CD4-positive, alpha-beta T cell treated with Interleukin-6 at 100 ng/mL for 8 hours (primary cell): ENCODE results near the gene TSPAN11.

ENCODE experiments used
- DNase-seq: peaks from one replicate; pipeline ENCODE4 v3.0.0-alpha.2; 2020; ENCODE audit warnings: mixed read lengths, low spot score

Gene TSPAN11

GRCh38 chr12:30911207-30911606 is 15.3 kb upstream of the TSPAN11 start:
- DNase-seq, result no peak

GRCh38 chr12:30913323-30913722 is 13.2 kb upstream of the TSPAN11 start:
- DNase-seq, result no peak

GRCh38 chr12:30914986-30915591 is 11.5 kb upstream of the TSPAN11 start:
- no peak for DNase-seq

GRCh38 chr12:30923057-30923456 is 3.5 kb upstream of the TSPAN11 start:
- DNase-seq, result no peak

- no peak for DNase-seq
Observed at GRCh38 chr12:30925607-30926242, 823 bp upstream of the TSPAN11 start.

- DNase-seq, result no peak
Observed at GRCh38 chr12:30927222-30927611, 669 bp downstream of the TSPAN11 start.

- no peak for DNase-seq
Observed at GRCh38 chr12:30928356-30929244, 2.1 kb downstream of the TSPAN11 start.

GRCh38 chr12:30930238-30930637 is 3.7 kb downstream of the TSPAN11 start:
- DNase-seq, result no peak

- DNase-seq, result no peak
Observed at GRCh38 chr12:30930641-30931040, 4.1 kb downstream of the TSPAN11 start.

GRCh38 chr12:30932881-30933280 is 6.3 kb downstream of the TSPAN11 start:
- DNase-seq, result no peak

GRCh38 chr12:30934811-30935210 is 8.3 kb downstream of the TSPAN11 start:
- no peak for DNase-seq

- DNase-seq, result no peak
Observed at GRCh38 chr12:30936036-30936435, 9.5 kb downstream of the TSPAN11 start.

- no peak for DNase-seq
Observed at GRCh38 chr12:30939234-30939633, 12.7 kb downstream of the TSPAN11 start.

GRCh38 chr12:30942486-30942885 is 15.9 kb downstream of the TSPAN11 start:
- DNase-seq, result no peak

GRCh38 chr12:30942936-30943335 is 16.4 kb downstream of the TSPAN11 start:
- no peak for DNase-seq

- no peak for DNase-seq
Observed at GRCh38 chr12:30945443-30946164, 19.1 kb downstream of the TSPAN11 start.

- DNase-seq, result no peak
Observed at GRCh38 chr12:30952015-30952414, 25.5 kb downstream of the TSPAN11 start.

GRCh38 chr12:30953257-30953656 is 26.7 kb downstream of the TSPAN11 start:
- no peak for DNase-seq

- DNase-seq, result no peak
Observed at GRCh38 chr12:30953951-30954751, 27.6 kb downstream of the TSPAN11 start.

GRCh38 chr12:30955214-30955613 is 28.7 kb downstream of the TSPAN11 start:
- DNase-seq, result no peak

GRCh38 chr12:30959110-30959710 is 32.7 kb downstream of the TSPAN11 start:
- DNase-seq, result no peak
